Ishikawa (cell line): Measurements from ENCODE around the gene CRYBB1.

Experiments
- CEBPB ChIP-seq: IDR thresholded peaks from 2 replicates; pipeline ENCODE4 v1.6.1; 2012
- CREB1 ChIP-seq: IDR thresholded peaks from 2 replicates; pipeline ENCODE4 v1.6.1; 2012; ENCODE audit warnings: low read depth
- EGR1 ChIP-seq: IDR thresholded peaks from 2 replicates; pipeline ENCODE4 v1.6.1; 2012
- EP300 ChIP-seq: IDR thresholded peaks from 2 replicates; pipeline ENCODE4 v1.6.1; 2012; ENCODE audit warnings: borderline replicate concordance
- FOXM1 ChIP-seq: IDR thresholded peaks from 2 replicates; pipeline ENCODE4 v1.6.1; 2012; ENCODE audit warnings: low read depth, borderline replicate concordance
- MAX ChIP-seq: IDR thresholded peaks from 2 replicates; pipeline ENCODE4 v1.6.1; 2012
- NFIC ChIP-seq: IDR thresholded peaks from 2 replicates; pipeline ENCODE4 v1.6.1; 2012
- RAD21 ChIP-seq: IDR thresholded peaks from 2 replicates; pipeline ENCODE4 v1.6.1; 2012; ENCODE audit warnings: low read depth
- REST ChIP-seq: IDR thresholded peaks from 2 replicates; pipeline ENCODE4 v1.6.1; 2012; ENCODE audit warnings: low read depth, mild to moderate bottlenecking
- TAF1 ChIP-seq: IDR thresholded peaks from 2 replicates; pipeline ENCODE4 v1.6.1; 2012; ENCODE audit warnings: low read depth, mild to moderate bottlenecking
- TCF12 ChIP-seq: IDR thresholded peaks from 2 replicates; pipeline ENCODE4 v1.6.1; 2012; ENCODE audit warnings: low read depth
- TEAD4 ChIP-seq: IDR thresholded peaks from 2 replicates; pipeline ENCODE4 v1.6.1; 2012
- USF1 ChIP-seq: IDR thresholded peaks from 2 replicates; pipeline ENCODE4 v1.6.1; 2012
- YY1 ChIP-seq: IDR thresholded peaks from 2 replicates; pipeline ENCODE4 v1.6.1; 2012; ENCODE audit warnings: low read depth
- ZBTB7A ChIP-seq: IDR thresholded peaks from 2 replicates; pipeline ENCODE4 v1.6.1; 2012; ENCODE audit warnings: low read depth

CRYBB1 gene

GRCh38 chr22:26615149-26615548 is 2.7 kb downstream of the CRYBB1 start:
- TF ChIP-seq RAD21 (no peak), REST (no peak)

GRCh38 chr22:26614322-26614721 is 3.5 kb downstream of the CRYBB1 start:
- TF ChIP-seq USF1 (no peak), ZBTB7A (no peak), YY1 (no peak), CEBPB (no peak), RAD21 (no peak), TCF12 (no peak), TEAD4 (no peak), EGR1 (no peak), MAX (no peak), CREB1 (no peak), NFIC (no peak), REST (no peak), FOXM1 (no peak), TAF1 (no peak), EP300 (no peak)

- TF ChIP-seq NFIC (no peak), YY1 (no peak), MAX (no peak), ZBTB7A (no peak), EGR1 (no peak), TAF1 (no peak), REST (no peak), TEAD4 (no peak)
Measured at GRCh38 chr22:26612652-26613051, 5.2 kb downstream of the CRYBB1 start.

- no peak for TF ChIP-seq FOXM1
- TF ChIP-seq EGR1: no peak
- TF ChIP-seq TEAD4: no peak
- no peak for TF ChIP-seq YY1
- no peak for TF ChIP-seq TAF1
- no peak for TF ChIP-seq NFIC
- TF ChIP-seq CEBPB: no peak
- no peak for TF ChIP-seq USF1
- no peak for TF ChIP-seq MAX
- TF ChIP-seq EP300: no peak
- TF ChIP-seq TCF12: no peak
- TF ChIP-seq ZBTB7A: no peak
Measured at GRCh38 chr22:26610996-26611395, 6.8 kb downstream of the CRYBB1 start.
